Measurements from ENCODE around the gene NFKBIZ.
"Not testable (repeated sequence)": the region's sequence is repeated elsewhere in the genome, so short reads cannot be mapped to it uniquely, and the experiment has no call there.

The NFKBIZ gene

DNA sequence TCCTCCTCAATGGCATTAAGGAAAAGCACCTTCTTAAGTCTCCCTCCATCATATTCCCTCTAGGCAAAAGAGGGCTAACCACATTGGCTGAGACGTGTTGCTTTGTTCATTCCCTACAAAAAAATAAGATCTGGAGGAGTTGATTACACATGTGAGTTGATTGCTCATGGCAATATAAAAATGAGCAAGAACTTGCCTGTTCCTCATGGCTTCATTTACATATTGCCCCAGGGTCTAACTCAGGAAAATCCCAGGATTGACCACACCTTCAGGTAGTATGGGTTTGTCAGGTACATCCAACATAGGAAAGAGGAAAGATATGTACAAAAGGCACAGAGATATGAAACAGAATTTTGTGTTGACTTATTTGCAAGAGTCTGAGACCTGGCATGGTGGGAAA lies 35.5 kb downstream of the NFKBIZ start:
- no peak for DNase-seq (ENCODE audit: low read depth in 1 of 2, low spot score in 1 of 2)
- TF ChIP-seq, protein P1, sequence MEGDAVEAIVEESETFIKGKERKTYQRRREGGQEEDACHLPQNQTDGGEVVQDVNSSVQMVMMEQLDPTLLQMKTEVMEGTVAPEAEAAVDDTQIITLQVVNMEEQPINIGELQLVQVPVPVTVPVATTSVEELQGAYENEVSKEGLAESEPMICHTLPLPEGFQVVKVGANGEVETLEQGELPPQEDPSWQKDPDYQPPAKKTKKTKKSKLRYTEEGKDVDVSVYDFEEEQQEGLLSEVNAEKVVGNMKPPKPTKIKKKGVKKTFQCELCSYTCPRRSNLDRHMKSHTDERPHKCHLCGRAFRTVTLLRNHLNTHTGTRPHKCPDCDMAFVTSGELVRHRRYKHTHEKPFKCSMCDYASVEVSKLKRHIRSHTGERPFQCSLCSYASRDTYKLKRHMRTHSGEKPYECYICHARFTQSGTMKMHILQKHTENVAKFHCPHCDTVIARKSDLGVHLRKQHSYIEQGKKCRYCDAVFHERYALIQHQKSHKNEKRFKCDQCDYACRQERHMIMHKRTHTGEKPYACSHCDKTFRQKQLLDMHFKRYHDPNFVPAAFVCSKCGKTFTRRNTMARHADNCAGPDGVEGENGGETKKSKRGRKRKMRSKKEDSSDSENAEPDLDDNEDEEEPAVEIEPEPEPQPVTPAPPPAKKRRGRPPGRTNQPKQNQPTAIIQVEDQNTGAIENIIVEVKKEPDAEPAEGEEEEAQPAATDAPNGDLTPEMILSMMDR (IDR thresholded peaks at IDR 0.05; ENCODE audit: insufficient read depth, low read length), result no peak
- TF ChIP-seq POLR2AphosphoS5 (IDR thresholded peaks at IDR 0.05; ENCODE audit: low read depth) (no peak), GABPA (IDR thresholded peaks at IDR 0.05; ENCODE audit: low read depth) (no peak), SPI1 (IDR thresholded peaks at IDR 0.05; ENCODE audit: borderline replicate concordance, low read depth) (no peak)
- TF ChIP-seq, protein P2, sequence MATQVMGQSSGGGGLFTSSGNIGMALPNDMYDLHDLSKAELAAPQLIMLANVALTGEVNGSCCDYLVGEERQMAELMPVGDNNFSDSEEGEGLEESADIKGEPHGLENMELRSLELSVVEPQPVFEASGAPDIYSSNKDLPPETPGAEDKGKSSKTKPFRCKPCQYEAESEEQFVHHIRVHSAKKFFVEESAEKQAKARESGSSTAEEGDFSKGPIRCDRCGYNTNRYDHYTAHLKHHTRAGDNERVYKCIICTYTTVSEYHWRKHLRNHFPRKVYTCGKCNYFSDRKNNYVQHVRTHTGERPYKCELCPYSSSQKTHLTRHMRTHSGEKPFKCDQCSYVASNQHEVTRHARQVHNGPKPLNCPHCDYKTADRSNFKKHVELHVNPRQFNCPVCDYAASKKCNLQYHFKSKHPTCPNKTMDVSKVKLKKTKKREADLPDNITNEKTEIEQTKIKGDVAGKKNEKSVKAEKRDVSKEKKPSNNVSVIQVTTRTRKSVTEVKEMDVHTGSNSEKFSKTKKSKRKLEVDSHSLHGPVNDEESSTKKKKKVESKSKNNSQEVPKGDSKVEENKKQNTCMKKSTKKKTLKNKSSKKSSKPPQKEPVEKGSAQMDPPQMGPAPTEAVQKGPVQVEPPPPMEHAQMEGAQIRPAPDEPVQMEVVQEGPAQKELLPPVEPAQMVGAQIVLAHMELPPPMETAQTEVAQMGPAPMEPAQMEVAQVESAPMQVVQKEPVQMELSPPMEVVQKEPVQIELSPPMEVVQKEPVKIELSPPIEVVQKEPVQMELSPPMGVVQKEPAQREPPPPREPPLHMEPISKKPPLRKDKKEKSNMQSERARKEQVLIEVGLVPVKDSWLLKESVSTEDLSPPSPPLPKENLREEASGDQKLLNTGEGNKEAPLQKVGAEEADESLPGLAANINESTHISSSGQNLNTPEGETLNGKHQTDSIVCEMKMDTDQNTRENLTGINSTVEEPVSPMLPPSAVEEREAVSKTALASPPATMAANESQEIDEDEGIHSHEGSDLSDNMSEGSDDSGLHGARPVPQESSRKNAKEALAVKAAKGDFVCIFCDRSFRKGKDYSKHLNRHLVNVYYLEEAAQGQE (IDR thresholded peaks at IDR 0.05; ENCODE audit: insufficient replicate concordance, low read depth), result no peak
- Histone ChIP-seq H3K27ac (replicated peaks) (no peak overlapping the region), H3K4me3 (replicated peaks; ENCODE audit: insufficient read depth, low read length) (no peak overlapping the region), H3K27me3 (ENCODE audit: insufficient read depth, poor library complexity, severe bottlenecking) (no peaks in the 10 kb centered on the region)

DNA sequence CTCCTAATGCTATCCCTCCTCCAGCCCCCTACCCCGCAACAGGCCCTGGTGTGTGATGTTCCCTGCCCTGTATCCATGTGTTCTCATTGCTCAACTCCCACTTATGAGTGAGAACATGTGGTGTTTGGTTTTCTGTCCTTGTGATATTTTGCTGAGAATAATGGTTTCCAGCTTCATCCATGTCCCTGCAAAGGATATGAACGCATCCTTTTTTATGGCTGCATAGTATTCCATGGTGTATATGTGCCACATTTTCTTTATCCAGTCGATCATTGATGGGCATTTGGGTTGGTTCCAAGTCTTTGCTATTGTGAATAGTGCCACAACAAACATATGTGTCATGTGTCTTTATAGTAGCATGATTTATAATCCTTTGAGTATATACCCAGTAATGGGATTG lies 36.3 kb downstream of the NFKBIZ start:
- H3K27ac ChIP-seq (replicated peaks); H3K4me3 ChIP-seq (replicated peaks; ENCODE audit: insufficient read depth, low read length); DNase-seq (ENCODE audit: low read depth in 1 of 2, low spot score in 1 of 2); H3K27me3 ChIP-seq (ENCODE audit: insufficient read depth, poor library complexity, severe bottlenecking): not testable (repeated sequence)

DNA sequence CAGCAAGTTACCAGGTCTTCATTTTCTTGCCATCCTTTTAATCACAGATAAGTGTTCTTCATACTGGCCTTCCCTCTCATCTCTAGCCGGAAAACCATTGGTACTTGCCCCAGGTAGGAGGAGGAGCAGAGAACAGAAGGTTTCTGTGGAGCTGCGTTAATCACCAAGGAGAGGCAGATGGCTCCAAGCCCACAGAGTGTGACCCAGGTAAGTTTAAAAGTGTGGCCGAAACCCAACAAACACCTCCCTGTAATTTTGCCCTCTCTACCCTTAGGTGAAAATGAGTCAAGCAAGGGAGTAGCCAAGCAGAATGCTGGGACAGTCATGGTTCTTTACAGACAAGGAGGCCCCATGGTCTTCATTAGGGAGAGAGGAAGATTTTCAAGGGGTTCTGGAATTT lies 37.3 kb downstream of the NFKBIZ start:
- TF ChIP-seq, protein P2 (IDR thresholded peaks at IDR 0.05; ENCODE audit: insufficient replicate concordance, low read depth), result no peak
- no peak for TF ChIP-seq GABPA (IDR thresholded peaks at IDR 0.05; ENCODE audit: low read depth)
- TF ChIP-seq SPI1 (IDR thresholded peaks at IDR 0.05; ENCODE audit: borderline replicate concordance, low read depth), result no peak
- no peak for TF ChIP-seq POLR2AphosphoS5 (IDR thresholded peaks at IDR 0.05; ENCODE audit: low read depth)
- TF ChIP-seq, protein P1 (IDR thresholded peaks at IDR 0.05; ENCODE audit: insufficient read depth, low read length), result no peak
- Histone ChIP-seq H3K27ac (replicated peaks) (no peak overlapping the region), H3K27me3 (ENCODE audit: insufficient read depth, poor library complexity, severe bottlenecking) (no peaks in the 10 kb centered on the region), H3K4me3 (replicated peaks; ENCODE audit: insufficient read depth, low read length) (no peak overlapping the region)
- DNase-seq (ENCODE audit: low read depth in 1 of 2, low spot score in 1 of 2), result no peak

DNA sequence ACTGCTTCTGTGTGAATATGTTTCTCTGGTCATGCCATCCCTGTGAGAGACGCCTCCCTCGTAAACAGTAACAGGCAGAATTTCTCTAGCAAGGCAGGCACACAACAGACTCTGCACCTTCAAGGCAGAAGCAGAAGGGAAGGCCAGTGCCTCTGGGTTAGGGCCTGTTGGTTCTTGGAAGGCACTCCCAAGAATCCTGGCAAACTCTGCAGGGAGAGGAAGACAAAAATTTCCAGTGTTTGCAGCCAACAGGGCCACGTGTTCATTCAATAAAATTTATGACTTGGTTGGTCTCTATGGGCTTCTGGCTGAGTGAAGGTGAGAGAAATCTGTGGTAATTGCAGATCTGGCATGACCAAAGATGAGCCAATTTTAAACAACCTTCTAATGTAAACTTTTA lies 39.3 kb downstream of the NFKBIZ start:
- no peaks in the 10 kb centered on the region for H3K27me3 ChIP-seq (ENCODE audit: insufficient read depth, poor library complexity, severe bottlenecking)
- H3K4me3 ChIP-seq (replicated peaks; ENCODE audit: insufficient read depth, low read length), result no peak overlapping the region
- no peak for DNase-seq (ENCODE audit: low read depth in 1 of 2, low spot score in 1 of 2)
- TF ChIP-seq, protein P2 (IDR thresholded peaks at IDR 0.05; ENCODE audit: insufficient replicate concordance, low read depth), result no peak
- TF ChIP-seq SPI1 (IDR thresholded peaks at IDR 0.05; ENCODE audit: borderline replicate concordance, low read depth) (no peak), GABPA (IDR thresholded peaks at IDR 0.05; ENCODE audit: low read depth) (no peak), POLR2AphosphoS5 (IDR thresholded peaks at IDR 0.05; ENCODE audit: low read depth) (no peak)
- TF ChIP-seq, protein P1 (IDR thresholded peaks at IDR 0.05; ENCODE audit: insufficient read depth, low read length), result no peak
- no peak overlapping the region for H3K27ac ChIP-seq (replicated peaks)
